GM19240 (cell line): ENCODE data around the gene TIFAB.

Source experiments
- DNase-seq: peaks from one replicate; pipeline ENCODE4 v3.0.0; 2011; ENCODE audit warnings: low spot score; ENCODE audit not compliant: insufficient read length

The TIFAB gene

DNA sequence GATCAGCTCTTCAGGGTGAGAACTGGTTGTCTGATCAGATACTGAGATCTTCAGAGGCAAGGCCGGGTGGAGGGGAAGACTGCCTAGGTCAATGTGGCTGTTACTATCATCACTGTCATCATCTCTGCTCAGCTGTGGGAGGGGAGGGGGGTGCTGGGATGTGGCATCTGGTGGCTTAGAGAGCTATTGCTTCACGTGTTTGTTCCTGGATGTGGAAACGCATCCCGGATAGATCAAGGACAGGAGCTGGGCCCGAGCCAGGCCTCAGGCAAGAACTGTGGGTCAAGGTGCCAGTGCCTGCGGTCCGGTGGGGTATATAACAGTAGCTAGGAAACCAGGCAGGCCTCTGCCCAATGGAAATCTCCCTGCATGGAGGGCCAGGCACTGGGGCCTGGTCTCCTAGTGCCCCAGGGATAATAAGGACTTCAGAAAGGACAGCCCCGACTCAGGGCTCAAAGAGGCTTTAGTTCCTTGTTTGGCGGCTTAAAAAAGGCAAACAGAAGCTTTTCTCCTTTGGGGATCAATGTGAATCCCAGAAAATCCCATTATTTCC lies 30.3 kb upstream of the TIFAB start:
- no peak for DNase-seq

- DNase-seq: no peak
These were observed 29.8 kb upstream of the TIFAB start for GRCh38 chr5:135481909-135482311.

- DNase-seq: no peak
These were observed 29.2 kb upstream of the TIFAB start for GRCh38 chr5:135481387-135481786.

DNA sequence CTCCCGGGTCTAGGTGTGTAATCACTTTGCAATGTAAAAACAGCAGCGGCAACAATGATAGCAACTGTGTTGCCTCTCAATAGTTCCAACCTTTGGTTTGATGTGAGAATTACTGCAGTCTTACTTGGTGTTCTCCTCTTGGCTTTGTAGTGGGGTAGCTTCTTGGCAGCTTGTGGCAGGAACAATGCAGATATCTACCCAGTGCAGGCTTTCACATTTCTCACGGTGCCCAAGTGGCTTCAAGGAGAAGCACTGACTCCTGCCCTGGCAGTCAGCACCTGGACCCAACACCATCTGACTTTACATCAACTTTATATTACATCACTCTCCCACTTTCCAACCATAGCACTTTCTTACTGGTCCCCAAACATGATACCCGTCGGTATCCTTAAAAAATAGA lies 28.4 kb upstream of the TIFAB start:
- no peak for DNase-seq

DNA sequence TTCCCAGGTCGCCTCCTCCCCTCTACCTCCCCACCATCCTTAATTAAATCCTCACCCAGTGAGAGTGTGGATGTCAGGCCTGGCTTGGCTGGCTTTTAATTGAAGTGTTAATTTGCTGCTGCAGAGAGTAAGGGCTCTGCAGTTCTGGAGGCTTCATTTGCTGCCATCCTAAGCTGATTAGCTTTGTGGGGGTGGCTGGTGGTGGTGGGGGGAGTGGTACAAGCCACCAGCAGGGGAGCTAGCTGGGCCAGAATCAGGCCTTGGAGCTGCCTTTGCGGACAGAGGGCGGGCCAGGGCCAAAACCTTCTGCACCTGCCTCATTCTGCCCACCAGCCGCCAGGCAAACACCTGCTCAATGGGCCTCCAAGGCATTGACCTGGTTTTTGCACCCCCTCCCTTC lies 26.8 kb upstream of the TIFAB start:
- no peak for DNase-seq

GRCh38 chr5:135477613-135478066 lies 25.5 kb upstream of the TIFAB start:
- DNase-seq: no peak

DNA sequence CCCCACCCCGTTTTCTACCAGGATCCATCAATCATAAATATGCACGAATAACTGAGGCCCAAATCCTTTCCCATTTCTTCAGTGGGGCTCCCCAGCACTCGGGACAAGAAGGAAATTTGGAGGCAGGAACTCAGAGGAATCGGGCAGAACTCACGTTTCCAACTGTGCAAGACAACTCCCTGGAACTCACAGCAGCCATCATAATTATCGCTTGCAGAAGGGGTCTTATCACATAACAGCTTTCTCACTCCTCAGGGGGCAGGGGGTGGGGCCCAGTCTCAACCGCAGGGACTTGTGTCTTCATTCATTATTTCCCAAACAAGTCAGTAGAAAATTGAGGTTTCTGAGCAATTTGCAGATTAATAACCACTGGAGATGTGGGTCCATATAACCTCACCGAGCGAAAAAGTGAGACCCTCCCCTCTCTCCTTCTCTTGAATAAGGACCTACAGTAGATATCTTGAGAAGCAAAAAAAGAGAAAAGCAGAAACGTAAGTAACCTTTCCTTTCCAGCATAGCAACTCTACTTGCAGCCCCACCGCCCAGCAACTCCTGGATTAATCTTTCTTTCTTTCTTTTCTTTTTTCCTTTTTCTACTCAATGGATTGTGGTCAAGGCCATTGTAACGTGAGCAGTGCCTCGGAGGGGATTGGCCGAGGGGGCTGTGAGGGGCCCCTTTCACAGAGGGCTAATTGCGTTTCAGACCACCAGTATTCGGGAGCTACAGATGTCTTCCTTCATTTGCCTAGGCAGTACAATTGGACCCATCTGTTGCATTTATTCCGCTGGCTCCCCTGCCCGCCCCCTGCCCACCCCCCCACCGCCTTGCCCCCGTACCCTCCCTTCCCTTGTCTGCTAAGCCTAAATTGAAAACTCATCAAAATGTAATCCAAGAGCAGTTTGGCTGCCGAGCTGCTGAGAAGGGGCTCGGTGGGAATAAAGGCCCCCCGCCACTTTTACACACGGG lies 24.7 kb upstream of the TIFAB start:
- DNase-seq: no peak

DNA sequence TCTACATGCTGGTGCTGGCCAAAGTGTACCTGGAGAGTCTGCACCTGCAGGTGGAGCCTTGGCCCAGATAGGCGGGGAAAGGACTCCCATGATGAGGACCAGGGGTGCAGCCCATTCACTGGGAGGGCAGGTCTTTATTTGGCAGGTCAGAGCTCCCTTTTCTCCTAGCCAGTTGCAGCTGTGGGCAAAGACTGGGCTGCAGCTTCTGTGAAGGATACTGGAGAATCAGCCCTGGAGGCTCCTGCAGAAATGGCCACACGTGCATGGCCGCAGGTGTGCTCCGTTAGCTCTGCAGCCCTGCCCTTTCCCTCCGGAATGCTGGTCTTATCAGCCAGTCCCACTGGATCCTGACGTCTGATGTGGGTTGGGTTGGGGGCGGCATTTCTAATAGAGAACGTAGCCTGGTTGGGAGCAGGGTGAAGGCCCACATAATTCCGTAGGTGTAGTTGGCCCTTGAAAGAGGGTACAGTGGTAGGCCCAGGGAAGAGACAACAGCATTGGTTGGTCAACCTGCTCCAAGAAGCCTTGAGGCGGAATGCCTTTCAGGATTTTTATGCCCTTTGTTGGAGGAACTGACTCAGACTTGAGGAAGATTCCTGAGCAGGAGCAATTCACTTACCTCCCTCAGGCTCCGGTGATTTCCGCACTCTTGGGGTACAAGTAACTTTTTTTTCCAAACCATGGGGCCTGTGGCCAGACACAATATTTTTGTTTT lies 22.0 kb upstream of the TIFAB start:
- DNase-seq: no peak

DNA sequence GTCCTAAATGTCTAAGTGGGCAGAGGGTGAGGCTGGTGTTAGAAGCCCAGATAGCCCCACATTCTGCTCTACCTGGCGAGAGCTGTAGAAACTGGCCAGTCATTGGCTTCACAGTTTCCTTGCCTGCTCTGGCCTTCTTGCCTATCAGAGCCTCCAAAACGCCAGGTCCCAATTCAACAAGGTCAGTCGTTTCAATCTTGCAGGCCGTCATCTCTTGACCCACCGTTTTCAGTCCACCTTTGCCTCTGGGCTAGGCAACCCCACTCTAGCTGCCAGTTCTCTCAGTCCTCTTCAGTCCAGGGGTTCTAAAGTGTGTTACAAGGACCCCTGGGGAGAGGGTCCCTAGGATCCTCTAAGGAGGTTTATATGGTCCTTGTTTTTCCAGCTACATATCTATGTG lies 20.0 kb upstream of the TIFAB start:
- DNase-seq: no peak

DNA sequence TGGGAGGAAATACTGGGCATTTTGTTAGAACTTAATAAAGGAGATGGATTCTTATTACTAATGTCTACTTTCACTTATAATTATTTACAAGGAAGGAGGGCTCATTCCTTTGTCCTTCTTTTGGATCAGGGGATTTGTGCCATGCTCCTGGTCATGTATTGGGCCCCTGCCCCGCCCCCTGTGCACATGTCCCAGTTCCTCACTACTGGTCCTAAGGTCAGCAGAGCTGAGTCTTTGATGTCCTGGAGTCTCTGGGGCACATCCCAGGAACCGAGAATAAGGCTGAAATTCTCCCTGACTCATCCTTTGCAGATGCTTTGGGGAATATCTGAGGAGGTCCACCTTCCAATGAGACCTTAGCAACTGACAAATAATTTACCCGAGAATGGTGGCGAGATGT lies 19.6 kb upstream of the TIFAB start:
- DNase-seq: no peak

DNA sequence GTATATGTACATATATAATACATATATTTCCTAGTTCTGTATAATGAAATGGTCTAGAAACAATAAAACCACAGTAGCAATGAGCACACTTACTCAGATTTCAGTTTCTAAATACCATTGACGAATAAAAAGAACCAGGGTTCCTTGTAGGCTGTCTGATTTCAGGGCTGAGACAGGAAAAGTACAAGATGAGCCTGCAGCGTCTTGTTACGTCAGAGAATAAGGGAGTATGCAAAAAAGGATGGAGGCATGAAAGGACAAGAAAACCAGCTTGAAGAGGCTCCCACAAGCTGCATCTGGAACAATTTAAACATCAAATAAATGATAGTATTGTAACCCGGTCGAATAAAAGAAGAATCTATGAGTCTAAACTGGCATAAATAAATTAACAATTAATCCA lies 17.8 kb upstream of the TIFAB start:
- no peak for DNase-seq

GRCh38 chr5:135468541-135468940 lies 16.4 kb upstream of the TIFAB start:
- no peak for DNase-seq

- DNase-seq: no peak
These were observed 15.8 kb upstream of the TIFAB start for GRCh38 chr5:135467871-135468485.

DNA sequence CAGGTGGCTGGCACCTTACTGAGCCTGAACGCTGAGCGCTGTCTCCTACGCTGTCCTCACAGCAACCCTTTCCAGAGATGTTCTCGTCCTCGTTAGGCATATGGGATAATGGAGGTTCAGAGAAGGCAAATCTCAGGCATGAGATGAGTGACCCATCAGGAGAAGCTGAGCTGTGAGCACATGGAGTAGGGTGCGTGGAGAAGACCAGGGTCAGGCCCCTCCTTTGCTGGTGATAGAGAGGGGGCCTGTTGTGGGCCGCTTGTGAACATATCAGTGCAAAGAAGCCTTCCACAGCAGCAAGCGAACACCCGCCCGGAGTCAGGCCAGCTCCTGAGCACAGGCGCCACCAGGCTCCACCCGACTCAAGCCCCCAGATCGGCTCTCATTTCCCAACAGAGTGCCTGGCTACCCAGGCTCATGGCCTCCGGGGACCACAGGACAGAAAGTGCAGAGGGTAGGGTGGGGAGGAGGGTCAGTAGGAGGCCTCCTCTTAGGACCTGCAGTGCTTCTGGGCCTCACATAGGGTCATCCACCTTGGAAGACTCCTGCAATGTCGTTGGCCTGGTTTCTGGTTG lies 15.0 kb upstream of the TIFAB start:
- no peak for DNase-seq

DNA sequence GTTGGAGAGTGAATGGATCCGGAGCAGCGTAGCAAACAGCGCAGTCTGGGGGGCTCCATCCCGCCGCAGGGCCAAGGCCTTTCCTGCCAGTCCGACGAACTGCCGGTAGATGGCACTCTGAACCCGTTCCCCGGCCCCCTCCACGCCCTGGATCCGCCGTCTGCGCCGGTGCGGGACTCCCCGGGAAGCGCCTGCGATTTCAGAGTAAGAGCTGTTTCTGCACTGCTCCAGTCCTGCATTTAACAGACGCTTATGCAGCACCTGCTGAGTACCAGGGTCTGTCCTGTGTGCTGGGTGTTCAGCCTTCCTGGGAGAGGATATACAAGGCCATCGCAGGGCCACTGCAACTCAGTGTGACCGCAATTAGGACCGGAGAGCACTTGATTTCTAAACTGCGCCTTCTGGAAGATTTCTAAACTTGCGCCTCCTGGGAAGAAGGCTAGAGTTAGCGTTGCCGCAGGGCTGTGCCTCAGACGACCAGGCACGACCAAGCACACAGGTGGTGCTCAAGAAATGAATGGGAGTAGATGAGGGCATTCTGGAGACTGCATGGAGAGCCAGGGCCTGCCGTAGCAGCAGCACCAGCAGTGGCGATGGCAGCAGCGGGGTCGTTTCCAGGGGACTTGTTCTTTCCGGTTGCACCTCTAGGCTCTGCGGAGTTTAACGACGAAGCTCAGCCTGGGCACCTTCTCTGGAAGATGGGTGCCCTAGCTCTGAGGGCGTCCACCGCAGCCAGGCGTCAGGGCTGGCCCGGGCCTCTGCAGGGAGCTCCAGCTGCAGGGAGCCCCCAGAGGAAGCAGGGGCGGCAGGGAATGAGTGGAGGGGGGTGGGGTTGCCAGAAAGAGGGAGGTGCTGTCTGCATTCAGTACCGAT lies 14.3 kb upstream of the TIFAB start:
- DNase-seq: peak; percentile 56

- no peak for DNase-seq
These were observed 13.4 kb upstream of the TIFAB start for GRCh38 chr5:135465391-135466122.

GRCh38 chr5:135462304-135462703 lies 10.2 kb upstream of the TIFAB start:
- peak; percentile 59 for DNase-seq

DNA sequence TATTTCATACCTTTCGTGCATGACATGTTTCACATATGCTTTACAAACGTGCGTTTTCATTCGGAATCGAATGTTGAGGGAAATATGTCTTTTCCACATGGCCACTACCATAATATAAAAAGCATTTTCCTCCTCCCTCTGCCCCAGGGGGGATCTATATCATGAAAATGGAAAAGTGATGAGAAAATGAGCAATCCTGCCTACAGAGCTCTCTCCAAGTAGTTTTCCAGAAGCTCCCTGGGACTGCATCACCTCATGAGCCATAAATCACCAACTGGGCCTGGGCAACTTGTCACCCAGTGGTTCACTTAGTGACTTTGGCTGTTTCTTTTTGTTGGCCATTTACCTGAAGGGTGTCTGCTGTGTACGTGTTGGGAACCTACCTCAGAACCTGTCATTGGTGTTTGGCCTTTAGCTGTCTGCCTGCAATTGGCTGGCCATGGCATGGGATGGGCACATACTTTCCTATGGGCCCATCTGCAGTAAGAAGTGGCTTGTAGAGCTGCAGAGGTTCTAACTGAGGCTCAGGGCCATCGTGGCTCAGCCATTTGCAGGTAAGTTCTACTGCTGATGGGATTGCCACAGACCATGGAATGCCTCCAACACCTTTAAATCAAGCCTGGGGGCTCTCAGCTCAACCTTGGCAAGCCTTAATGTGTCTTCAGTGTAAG lies 9.5 kb upstream of the TIFAB start:
- DNase-seq: no peak
